ENCODE data around the gene FGFR1OP2. TPM values are rescaled to one million over a fixed set of nuclear protein-coding genes. Genes with fewer than 3 reads are reported as not detected.
A peak's percentile ranks its signal among the peaks of the same experiment; 100 is the strongest.

FGFR1OP2 gene
- total RNA-seq, 2 donors from 2014 or later, result 55.6 to 68.5 TPM

DNA sequence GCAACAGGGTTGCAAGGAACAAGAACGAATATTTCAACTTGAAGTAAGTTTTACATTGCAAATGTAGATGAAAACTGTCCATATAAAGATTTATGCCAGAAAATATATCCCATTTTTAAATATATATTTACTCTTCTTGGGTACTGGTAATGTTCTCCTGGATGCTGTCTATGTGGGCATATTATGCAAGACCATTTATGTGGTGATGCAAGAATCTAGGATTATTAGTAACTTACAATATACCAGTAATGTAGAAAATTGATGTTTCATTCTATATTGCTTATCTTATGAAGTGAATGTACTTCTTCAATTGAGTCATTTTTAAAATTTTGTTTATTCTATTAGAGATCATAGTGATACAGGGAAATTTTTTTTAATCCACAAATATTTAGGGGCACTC lies 25.1 kb downstream of the FGFR1OP2 start:
- Mint-ChIP-seq H3K4me1 (ENCODE audit: low read depth in 2 of 2) (no peaks in the 10 kb centered on the region), H3K27ac (no peak overlapping the region), H3K4me3 (no peak overlapping the region), H3K9me3 (no peaks in the 10 kb centered on the region), H3K27me3 (no peaks in the 10 kb centered on the region), H3K36me3 (peaks cover 13% of the 10 kb centered on the region)
- ATAC-seq, result no peak
- no peak for DNase-seq (ENCODE audit: low spot score)

DNA sequence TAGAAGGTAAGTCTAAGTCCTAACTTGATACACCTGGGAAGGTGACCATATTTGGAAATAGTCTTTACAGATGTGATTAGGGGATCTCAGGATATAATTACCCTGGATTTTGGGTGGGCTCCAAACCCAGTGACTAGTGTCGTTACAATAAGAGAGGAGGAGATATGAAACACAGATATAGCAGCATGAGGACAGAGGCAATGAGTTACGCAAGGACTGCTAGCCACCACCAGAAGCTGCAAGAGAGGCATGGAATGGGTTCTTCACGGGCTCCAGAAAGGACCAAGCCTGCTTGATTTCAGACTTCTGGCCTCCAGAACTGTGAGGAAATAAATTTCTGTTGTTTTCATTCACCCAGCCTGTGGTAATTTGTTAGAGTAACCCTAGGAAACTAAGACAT lies 28.6 kb downstream of the FGFR1OP2 start:
- H3K9me3 Mint-ChIP-seq, result no peaks in the 10 kb centered on the region
- H3K4me3 Mint-ChIP-seq, result no peak overlapping the region
- ATAC-seq (no peak), DNase-seq (ENCODE audit: low spot score) (no peak)
- H3K4me1 Mint-ChIP-seq (ENCODE audit: low read depth in 2 of 2), result peaks cover 3 to 4% of the 10 kb centered on the region in 2 donors
- H3K27me3 Mint-ChIP-seq, result no peaks in the 10 kb centered on the region
- no peak overlapping the region for H3K27ac Mint-ChIP-seq
- peaks cover 13% of the 10 kb centered on the region for H3K36me3 Mint-ChIP-seq

- Mint-ChIP-seq H3K27me3 (no peaks in the 10 kb centered on the region), H3K4me1 (ENCODE audit: low read depth in 2 of 2) (peaks cover 7 to 10% of the 10 kb centered on the region in 2 donors), H3K9me3 (no peaks in the 10 kb centered on the region), H3K4me3 (no peak overlapping the region), H3K36me3 (peaks cover 15% of the 10 kb centered on the region), H3K27ac (no peak overlapping the region)
- DNase-seq (ENCODE audit: low spot score), result no peak
- ATAC-seq, result no peak
Observed at GRCh38 chr12:26970136-26970535, 31.9 kb downstream of the FGFR1OP2 start.

- ATAC-seq (peak; percentile 99), DNase-seq (ENCODE audit: low spot score) (peak; percentile 86)
- peak overlapping the region; percentile 53 to 56 for H3K27ac Mint-ChIP-seq
- H3K27me3 Mint-ChIP-seq, result no peaks in the 10 kb centered on the region
- H3K4me3 Mint-ChIP-seq, result peak overlapping the region; percentile 39
- H3K4me1 Mint-ChIP-seq (ENCODE audit: low read depth in 2 of 2), result peaks cover 7 to 10% of the 10 kb centered on the region in 2 donors
- peaks cover 15% of the 10 kb centered on the region for H3K36me3 Mint-ChIP-seq
- no peaks in the 10 kb centered on the region for H3K9me3 Mint-ChIP-seq
Observed at GRCh38 chr12:26971963-26972362, 33.7 kb downstream of the FGFR1OP2 start.

- Mint-ChIP-seq H3K27ac (no peak overlapping the region), H3K36me3 (peaks cover 12% of the 10 kb centered on the region), H3K4me3 (no peak overlapping the region), H3K27me3 (no peaks in the 10 kb centered on the region), H3K9me3 (no peaks in the 10 kb centered on the region), H3K4me1 (ENCODE audit: low read depth in 2 of 2) (peaks cover 5 to 7% of the 10 kb centered on the region in 2 donors)
- ATAC-seq (no peak), DNase-seq (ENCODE audit: low spot score) (no peak)
Observed at GRCh38 chr12:26976687-26977086, 38.4 kb downstream of the FGFR1OP2 start.

DNA sequence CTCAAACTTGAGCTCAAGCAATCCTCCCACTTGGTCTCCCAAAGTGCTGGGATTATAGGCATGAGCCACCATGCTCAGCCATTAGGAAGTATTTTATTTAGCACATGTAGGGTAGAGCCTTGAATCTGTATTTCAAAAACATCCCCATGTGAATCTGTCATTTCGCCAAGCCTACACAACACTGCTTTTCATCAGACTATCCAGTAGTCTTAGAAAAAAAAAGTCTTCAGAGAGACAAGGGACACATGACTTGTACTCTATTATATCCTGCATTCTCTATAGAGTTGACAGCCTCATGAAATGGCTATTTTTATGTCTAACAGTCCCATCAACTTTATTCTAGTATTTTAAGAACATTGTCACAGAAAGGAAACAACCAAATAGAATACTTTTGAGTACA lies 40.5 kb downstream of the FGFR1OP2 start:
- Mint-ChIP-seq H3K27ac (no peak overlapping the region), H3K9me3 (no peaks in the 10 kb centered on the region), H3K27me3 (no peaks in the 10 kb centered on the region), H3K4me1 (ENCODE audit: low read depth in 2 of 2) (peaks cover 0 to 4% of the 10 kb centered on the region in 2 donors), H3K4me3 (no peak overlapping the region), H3K36me3 (peaks cover 10% of the 10 kb centered on the region)
- ATAC-seq, result no peak
- DNase-seq (ENCODE audit: low spot score), result no peak

GRCh38 chr12:26979733-26980132 lies 41.5 kb downstream of the FGFR1OP2 start:
- no peak overlapping the region for H3K4me3 Mint-ChIP-seq
- DNase-seq (ENCODE audit: low spot score) (no peak), ATAC-seq (no peak)
- peaks cover 4% of the 10 kb centered on the region for H3K36me3 Mint-ChIP-seq
- H3K4me1 Mint-ChIP-seq (ENCODE audit: low read depth in 2 of 2), result peaks cover 0 to 3% of the 10 kb centered on the region in 2 donors
- H3K9me3 Mint-ChIP-seq, result no peaks in the 10 kb centered on the region
- H3K27ac Mint-ChIP-seq, result no peak overlapping the region
- H3K27me3 Mint-ChIP-seq, result no peaks in the 10 kb centered on the region

DNA sequence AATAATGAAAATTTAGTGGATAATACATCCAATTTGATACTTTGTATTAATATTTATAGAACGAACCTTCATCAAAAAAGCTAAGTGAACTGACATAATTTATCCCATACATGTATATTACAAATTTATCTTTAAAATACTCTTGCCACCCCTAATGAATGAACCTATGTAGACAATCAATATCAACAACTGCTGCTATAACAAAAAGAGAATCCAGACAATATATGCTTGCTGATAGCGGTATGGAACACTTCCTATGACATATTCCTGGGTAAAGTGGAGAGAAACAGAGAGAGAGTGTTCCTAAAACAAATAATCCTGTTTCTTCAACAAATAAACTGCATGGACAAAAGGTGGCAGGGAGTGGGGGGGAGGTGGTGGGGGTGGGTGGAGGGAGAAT lies 44.6 kb downstream of the FGFR1OP2 start:
- Mint-ChIP-seq H3K36me3 (peaks cover 18% of the 10 kb centered on the region), H3K4me3 (no peak overlapping the region), H3K9me3 (no peaks in the 10 kb centered on the region), H3K27ac (no peak overlapping the region), H3K27me3 (no peaks in the 10 kb centered on the region), H3K4me1 (ENCODE audit: low read depth in 2 of 2) (peaks cover 0 to 3% of the 10 kb centered on the region in 2 donors)
- no peak for ATAC-seq
- DNase-seq (ENCODE audit: low spot score), result no peak

DNA sequence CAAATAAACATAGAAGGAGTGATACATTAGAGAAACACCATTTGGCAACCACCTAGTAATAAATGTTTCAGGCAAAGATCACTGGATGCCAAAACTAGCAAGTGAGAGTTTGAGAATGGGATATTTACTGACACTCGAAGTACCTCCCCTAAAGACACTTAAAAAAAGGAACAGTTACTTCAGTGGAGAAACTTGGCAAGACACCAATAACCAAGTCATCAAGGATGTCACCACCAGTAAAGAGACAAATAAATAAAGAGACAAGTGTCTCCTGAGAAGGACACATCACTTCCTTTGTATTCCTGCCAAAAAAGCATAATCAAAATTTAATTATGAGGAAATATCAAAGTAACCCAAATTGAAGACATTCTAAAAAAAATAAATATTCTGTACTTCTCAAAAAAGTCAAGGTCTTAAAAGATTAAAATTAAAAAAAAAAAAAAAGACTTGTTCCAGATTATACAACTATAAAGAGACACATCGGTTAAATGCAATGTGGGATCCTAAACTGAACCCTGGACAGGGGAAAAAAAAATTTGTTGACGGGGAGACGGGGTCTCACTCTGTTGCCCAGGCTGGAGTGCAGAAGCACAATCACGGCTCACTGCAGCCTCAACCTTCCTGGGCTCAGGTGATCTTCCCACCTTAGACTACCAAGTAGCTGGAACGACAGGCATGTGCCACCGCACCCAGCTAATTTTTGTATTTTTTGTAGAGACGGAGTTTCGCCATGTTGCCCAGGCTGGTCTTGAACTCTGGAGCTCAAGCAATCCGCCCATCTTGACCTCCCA lies 49.6 kb downstream of the FGFR1OP2 start:
- Mint-ChIP-seq H3K27me3 (no peaks in the 10 kb centered on the region), H3K27ac (no peak overlapping the region), H3K4me1 (ENCODE audit: low read depth in 2 of 2) (peaks cover 0 to 3% of the 10 kb centered on the region in 2 donors), H3K4me3 (no peak overlapping the region), H3K36me3 (peaks cover 13% of the 10 kb centered on the region), H3K9me3 (no peaks in the 10 kb centered on the region)
- no peak for ATAC-seq
- no peak for DNase-seq (ENCODE audit: low spot score)

GRCh38 chr12:26988703-26989102 lies 50.4 kb downstream of the FGFR1OP2 start:
- Mint-ChIP-seq H3K27ac (no peak overlapping the region), H3K9me3 (no peaks in the 10 kb centered on the region), H3K4me1 (ENCODE audit: low read depth in 2 of 2) (peaks cover 0 to 3% of the 10 kb centered on the region in 2 donors), H3K36me3 (peaks cover 13% of the 10 kb centered on the region), H3K4me3 (no peak overlapping the region), H3K27me3 (no peaks in the 10 kb centered on the region)
- DNase-seq (ENCODE audit: low spot score) (no peak), ATAC-seq (no peak)

DNA sequence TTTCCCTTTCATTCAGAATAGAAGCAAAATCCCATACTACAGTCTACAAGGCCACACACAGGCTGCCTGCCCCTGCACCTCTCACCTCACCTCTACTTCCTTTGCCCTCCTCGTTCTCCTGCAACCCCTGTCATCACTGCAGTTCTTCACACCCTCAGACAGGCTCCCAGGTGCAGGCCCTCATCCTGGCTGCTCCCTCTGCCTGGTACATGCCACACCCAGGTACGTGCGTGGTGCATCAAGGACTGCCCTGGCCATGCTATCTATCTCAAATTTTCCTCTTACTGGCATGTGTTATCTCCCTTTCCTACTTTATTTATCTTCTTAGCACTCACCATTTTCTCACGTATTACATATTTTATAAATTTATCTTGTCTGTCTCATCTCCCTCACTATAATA lies 51.6 kb downstream of the FGFR1OP2 start:
- ATAC-seq (no peak), DNase-seq (ENCODE audit: low spot score) (no peak)
- no peaks in the 10 kb centered on the region for H3K27me3 Mint-ChIP-seq
- no peak overlapping the region for H3K27ac Mint-ChIP-seq
- H3K36me3 Mint-ChIP-seq, result peaks cover 16% of the 10 kb centered on the region
- H3K4me1 Mint-ChIP-seq (ENCODE audit: low read depth in 2 of 2), result no peaks in the 10 kb centered on the region
- no peaks in the 10 kb centered on the region for H3K9me3 Mint-ChIP-seq
- no peak overlapping the region for H3K4me3 Mint-ChIP-seq

DNA sequence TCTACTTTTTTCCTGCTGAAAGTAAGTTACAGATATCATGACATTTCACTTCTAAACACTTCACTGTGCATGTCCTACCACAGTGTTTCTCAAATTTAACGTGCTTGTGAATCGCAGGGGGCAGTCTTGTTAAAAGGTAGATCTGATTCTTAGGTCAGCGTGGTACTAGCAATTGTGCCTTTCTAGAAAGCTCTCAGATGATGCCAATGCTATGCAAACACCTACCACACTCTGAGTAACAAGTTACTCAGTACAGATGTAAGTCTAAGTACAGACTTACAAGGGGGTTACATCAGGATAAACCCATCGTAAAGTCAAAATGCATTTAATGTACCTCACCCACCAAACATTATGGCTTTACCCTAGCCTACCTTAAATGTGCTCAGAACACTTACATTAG lies 53.6 kb downstream of the FGFR1OP2 start:
- Mint-ChIP-seq H3K9me3 (no peaks in the 10 kb centered on the region), H3K4me1 (ENCODE audit: low read depth in 2 of 2) (no peaks in the 10 kb centered on the region), H3K27me3 (no peaks in the 10 kb centered on the region), H3K36me3 (peaks cover 12% of the 10 kb centered on the region), H3K27ac (no peak overlapping the region), H3K4me3 (no peak overlapping the region)
- ATAC-seq, result no peak
- DNase-seq (ENCODE audit: low spot score), result no peak

- Mint-ChIP-seq H3K27me3 (no peaks in the 10 kb centered on the region), H3K4me3 (no peak overlapping the region), H3K4me1 (ENCODE audit: low read depth in 2 of 2) (peaks cover 14 to 18% of the 10 kb centered on the region in 2 donors), H3K27ac (no peak overlapping the region), H3K36me3 (peaks cover 12% of the 10 kb centered on the region), H3K9me3 (no peaks in the 10 kb centered on the region)
- ATAC-seq (no peak), DNase-seq (ENCODE audit: low spot score) (no peak)
Observed at GRCh38 chr12:26994109-26994508, 55.8 kb downstream of the FGFR1OP2 start.

- no peak overlapping the region for H3K4me3 Mint-ChIP-seq
- H3K9me3 Mint-ChIP-seq, result no peaks in the 10 kb centered on the region
- peaks cover 12% of the 10 kb centered on the region for H3K36me3 Mint-ChIP-seq
- DNase-seq (ENCODE audit: low spot score), result no peak
- H3K27ac Mint-ChIP-seq, result no peak overlapping the region
- H3K4me1 Mint-ChIP-seq (ENCODE audit: low read depth in 2 of 2), result peaks cover 16 to 20% of the 10 kb centered on the region in 2 donors
- ATAC-seq, result no peak
- H3K27me3 Mint-ChIP-seq, result no peaks in the 10 kb centered on the region
Observed at GRCh38 chr12:26995706-26996105, 57.4 kb downstream of the FGFR1OP2 start.

- no peaks in the 10 kb centered on the region for H3K9me3 Mint-ChIP-seq
- ATAC-seq, result no peak
- H3K36me3 Mint-ChIP-seq, result peaks cover 12% of the 10 kb centered on the region
Observed at GRCh38 chr12:26997003-26997402, 58.7 kb downstream of the FGFR1OP2 start.

More at GRCh38 chr12:26997003-26997402, 58.7 kb downstream of the FGFR1OP2 start:
- Mint-ChIP-seq H3K27ac (peak overlapping the region; percentile 66 to 75), H3K27me3 (no peaks in the 10 kb centered on the region), H3K4me3 (no peak overlapping the region), H3K4me1 (ENCODE audit: low read depth in 2 of 2) (peaks cover 24 to 28% of the 10 kb centered on the region in 2 donors)
- no peak for DNase-seq (ENCODE audit: low spot score)

Data from natural killer cell treated with Interleukin-12 subunit alpha and Interleukin-12 subunit beta and Interleukin-15 and Interleukin-18, amount 100 ng/mL, for 72 hours (primary cell).